ENCODE data around the gene AKAP12.
"Not testable (repeated sequence)": the region's sequence is repeated elsewhere in the genome, so short reads cannot be mapped to it uniquely, and the experiment has no call there.

AKAP12 gene

DNA sequence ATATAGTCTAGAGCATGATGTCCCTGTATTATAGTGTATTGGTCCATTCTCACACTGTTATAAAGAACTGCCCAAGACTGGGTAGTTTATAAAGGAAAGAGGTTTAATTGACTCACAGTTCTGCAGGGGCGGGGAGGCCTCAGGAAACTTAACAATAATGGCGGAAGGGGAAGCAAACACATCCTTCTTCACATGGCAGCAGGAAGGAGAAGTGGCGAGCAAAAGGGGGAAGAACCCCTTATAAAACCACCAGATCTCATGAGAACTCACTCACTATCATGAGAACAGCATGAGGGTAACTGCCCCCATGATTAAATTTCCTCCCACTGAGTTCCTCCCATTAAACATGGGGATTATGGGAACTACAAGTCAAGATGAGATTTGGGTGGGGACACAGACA lies 75.9 kb downstream of the AKAP12 start:
- not testable (repeated sequence) for DNase-seq

- DNase-seq, result no peak
Observed at GRCh38 chr6:151317103-151317994, 77.6 kb downstream of the AKAP12 start.

DNA sequence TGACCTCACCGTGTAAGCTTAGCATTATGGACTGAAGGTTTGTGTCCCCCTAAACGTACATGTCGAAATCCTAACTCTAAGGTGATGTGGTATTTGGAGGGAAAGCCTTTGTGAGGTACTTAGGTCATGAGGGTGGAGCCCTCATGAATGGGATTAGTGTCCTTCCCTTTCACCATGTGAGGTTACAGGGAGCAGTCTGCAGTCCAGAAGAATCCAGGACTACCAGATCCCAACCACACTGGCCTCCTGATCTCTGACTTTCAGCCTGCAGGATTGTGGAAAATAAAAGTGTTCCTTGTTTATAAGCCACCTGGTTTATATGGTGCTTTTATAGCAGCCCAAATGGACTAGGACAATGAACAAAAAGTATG lies 78.2 kb downstream of the AKAP12 start:
- no peak for DNase-seq

- no peak for DNase-seq
Observed at GRCh38 chr6:151320140-151320539, 80.4 kb downstream of the AKAP12 start.

- DNase-seq, result no peak
Observed at GRCh38 chr6:151321438-151321837, 81.7 kb downstream of the AKAP12 start.

DNA sequence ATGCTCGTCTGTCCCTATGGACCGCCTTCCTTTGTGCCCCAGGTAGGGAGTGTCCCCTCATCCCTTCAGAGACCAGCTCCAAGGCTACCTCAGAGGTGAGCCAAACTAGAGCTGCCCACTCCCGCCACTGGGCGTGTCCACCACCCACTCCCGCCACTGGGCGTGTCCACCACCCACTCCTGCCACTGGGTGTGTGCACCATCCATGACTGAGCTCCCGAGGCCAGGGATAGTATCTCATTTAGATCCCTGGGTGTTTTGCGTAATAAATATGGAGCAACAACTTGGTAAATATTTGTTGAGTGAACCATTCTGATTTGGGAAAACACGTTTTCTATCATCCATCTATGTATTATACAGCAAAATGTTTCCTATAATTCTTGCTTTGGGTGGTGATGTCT lies 82.8 kb downstream of the AKAP12 start:
- no peak for DNase-seq

GRCh38 chr6:151323791-151324487 lies 84.2 kb downstream of the AKAP12 start:
- peak; percentile 50 to 67 for DNase-seq

DNA sequence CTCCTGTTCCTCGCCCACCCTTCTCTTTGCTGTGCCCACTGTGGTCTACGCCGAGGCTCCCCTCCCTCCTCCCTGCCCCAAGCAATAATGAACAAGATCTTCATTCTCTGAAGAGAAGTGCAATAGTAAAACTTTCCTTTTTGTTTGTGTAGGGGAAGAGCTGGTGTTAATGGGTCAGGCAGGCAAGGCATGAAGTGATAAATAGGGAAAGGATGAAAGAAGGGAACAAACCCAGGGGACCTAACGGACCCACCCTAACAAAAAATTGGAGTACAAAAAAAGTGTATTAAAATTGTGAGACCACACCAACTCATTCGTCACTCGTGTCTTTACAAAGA lies 84.7 kb downstream of the AKAP12 start:
- DNase-seq, result no peak

DNA sequence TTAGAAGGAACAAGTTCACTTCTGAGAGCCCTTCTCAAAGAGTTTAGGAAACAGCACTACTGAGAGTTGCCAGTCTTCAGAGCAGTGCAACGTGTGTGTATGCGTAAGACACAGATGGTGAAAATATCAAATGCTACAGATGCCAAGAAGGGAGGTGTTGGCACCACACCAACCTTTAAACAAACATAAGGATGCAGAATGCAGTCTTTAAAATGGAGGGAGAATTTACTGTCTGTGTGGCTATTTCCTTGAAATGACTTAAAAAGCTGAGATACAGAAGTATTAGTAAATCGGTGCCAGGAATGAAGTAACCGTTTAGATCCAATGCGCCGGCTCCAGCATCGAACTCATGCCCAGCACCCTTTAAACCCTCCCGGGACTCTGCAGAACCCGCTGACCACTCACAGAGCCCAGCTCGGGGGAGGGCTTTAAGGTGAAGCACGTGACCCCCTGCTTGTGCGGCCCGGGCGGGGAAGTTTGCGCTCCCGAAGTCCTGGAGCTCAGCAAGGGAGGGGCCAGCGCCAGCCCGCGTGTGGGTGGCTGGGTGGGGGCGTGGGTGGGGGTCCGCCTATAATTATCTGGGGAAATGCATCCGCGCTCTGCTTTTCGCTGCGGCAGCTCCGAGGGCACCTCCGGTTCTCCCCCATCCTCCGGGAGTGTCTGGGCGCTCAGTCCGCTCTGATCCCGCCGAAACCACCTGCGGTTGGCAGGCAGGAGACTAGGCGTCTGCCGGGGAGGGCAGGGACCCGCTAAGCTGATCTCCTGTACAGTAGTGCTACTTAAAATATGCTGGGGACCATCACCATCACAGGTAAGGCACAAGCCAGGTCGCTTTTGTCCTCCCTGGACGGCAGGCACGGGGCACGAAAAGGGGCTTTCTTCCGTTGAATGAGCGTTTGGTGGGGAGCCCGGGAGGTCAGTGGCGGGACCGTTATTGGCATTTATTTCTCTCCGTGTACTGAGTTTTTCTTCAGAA lies 85.6 kb downstream of the AKAP12 start:
- DNase-seq, result peak in 1 of 2 donors; percentile 16

GRCh38 chr6:151326116-151326825 lies 86.5 kb downstream of the AKAP12 start:
- no peak for DNase-seq

DNA sequence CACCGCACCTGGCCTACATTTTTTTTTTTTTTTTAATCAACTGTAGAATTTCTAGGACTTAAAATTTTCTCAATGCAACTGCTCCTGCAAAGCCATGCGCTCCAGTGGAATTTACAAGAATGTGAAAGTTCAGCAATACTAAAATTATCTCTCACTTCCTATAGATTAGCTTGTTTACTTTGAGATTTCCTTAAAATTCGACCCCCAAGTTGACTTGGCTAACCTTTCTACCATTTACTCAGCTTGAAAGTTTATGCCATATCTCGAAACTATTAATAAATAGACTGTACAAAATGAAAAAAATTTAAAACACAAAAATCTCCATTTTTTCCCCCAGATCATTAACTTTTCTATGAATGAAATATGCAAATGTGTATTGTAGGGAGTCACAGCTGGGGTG lies 87.3 kb downstream of the AKAP12 start:
- no peak for DNase-seq

DNA sequence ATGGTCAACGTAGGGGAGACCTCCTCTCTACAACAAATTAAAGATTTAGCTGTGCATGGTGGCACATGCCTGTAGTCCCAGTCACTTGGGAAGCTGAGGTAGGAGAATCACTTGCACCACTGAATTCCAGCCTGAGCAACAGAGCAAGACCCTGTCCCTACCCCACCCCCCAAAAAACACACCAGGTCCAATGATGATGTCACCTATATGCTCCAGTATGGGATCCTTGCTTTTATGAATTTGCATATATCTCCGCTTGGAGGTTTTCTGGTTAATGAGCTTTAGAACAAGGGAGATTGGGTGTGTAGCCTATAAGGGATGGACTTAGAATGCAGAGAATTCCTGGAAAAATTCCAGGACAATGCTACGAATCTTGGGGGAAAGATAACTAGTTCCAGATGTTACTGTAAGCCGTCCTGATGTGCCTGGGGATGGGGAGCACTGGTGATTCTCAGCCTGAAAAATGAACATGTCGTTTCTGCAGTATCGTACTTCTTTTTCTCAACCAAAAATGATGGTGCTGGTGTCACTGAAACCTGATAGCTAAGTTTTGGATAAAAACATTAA lies 90.4 kb downstream of the AKAP12 start:
- no peak for DNase-seq

DNA sequence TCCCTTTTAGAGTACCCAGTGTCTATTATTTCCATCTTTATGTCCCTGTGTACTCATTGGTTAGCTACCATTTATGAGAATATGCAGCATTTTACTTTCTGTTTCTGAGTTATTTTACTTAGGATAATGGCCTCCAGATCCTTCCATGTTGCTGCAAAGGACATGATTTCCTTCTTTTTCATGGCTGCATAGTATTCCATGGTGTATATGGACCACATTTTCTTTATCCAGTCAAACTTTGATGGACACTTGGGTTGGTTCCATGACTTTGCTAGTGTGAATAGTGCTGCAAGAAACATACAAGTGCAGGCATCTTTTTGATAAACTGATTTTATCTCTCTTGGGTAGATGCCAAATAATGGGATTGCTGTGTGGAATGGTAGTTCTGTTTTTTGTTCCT lies 96.2 kb downstream of the AKAP12 start:
- no peak for DNase-seq

GRCh38 chr6:151338651-151339200 lies 99.0 kb downstream of the AKAP12 start:
- no peak for DNase-seq

DNA sequence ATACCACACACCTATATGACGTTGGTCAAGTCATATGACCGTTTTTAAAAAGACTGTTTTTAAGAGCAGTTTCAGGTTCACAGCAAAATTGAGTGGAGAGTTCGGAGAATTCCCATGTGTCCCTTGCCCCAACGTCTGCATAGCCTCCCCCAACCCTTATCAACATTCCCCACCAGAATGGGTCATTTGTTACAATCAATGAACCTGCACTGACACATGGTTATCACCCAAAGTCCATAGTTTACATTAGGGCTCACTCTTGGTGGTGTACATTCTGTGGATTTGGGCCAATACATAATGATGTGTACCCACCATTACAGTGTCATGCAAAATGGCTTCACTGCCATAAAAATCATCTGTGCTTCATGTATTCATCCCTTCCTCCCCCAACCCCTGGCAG lies 99.6 kb downstream of the AKAP12 start:
- DNase-seq, result no peak

DNA sequence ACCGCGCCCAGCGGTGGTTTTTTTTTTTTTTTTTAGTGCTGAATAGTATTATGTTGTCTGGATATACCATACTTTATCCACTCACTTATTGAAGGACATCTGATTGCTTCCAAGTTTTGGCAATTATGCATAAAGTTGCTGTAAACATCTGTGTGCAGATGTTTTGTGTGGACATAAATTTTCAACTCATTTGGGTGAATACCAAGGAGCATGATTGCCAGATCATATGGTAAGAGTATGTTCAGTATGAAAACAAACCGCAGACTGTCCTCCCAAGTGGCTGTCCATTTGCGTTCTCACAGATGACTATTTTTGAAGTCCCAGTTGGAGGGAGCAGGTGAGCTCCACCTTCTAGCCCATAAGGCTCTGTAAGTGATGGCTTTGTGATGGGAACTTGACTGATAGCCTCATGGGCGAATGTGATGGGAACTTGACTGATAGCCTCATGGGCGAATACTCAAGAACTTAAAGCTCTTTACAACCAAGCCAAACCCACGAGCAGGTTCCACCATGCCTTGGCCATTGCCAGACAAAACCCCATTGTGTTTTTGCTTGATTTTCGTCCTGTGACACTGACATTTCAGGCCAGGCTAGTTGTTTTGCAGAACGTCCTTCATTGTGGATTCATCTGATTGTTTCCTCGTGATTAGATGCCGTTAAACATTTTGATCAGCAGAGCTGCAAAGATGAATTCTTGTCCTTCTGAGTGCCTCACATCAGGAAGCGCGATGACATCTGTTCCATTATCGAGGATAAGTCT lies 100.6 kb downstream of the AKAP12 start:
- no peak for DNase-seq

DNA sequence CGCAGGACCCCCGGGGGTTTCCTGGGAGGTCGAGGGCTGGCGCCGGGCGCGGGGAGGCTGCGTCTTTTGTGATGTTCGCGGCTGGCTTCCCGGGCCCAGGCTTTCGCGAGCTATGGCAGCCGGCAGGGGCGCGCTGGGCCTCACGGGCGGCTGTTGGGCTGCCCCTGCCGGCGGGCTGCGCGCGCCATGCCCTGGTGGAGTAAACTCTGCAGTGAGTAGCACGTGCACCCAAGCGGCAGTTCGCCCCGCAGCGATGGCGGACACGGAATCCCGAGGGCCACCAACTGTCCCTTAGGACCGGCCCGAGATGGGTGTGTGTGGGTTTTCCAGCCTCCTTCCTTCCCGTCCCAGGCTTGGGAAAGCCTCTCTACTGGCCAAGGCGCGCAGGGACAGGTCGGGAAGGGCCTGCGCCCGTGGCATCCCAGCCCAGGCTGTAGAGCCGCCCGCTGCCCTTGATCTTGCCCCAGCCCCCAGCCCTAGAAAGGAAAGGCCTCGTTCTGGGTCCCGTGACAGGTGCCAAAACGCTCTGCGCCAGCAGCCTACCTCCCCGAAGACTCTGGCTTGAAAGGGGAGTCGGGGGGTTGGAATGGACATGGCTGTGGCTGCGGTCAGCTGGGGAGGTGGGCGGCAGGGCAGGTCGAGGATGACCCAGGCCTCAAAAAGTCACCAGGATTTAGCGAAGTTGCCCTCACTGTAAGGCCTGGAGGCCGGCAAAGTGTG lies 101.9 kb downstream of the AKAP12 start:
- no peak for DNase-seq

- DNase-seq, result not testable (repeated sequence)
Observed at GRCh38 chr6:151342750-151343149, 103.0 kb downstream of the AKAP12 start.

DNA sequence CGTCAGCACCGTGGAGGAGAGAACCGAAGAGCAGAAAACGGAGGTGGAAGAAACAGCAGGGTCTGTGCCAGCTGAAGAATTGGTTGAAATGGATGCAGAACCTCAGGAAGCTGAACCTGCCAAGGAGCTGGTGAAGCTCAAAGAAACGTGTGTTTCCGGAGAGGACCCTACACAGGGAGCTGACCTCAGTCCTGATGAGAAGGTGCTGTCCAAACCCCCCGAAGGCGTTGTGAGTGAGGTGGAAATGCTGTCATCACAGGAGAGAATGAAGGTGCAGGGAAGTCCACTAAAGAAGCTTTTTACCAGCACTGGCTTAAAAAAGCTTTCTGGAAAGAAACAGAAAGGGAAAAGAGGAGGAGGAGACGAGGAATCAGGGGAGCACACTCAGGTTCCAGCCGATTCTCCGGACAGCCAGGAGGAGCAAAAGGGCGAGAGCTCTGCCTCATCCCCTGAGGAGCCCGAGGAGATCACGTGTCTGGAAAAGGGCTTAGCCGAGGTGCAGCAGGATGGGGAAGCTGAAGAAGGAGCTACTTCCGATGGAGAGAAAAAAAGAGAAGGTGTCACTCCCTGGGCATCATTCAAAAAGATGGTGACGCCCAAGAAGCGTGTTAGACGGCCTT lies 110.0 kb downstream of the AKAP12 start:
- DNase-seq, result peak in 1 of 2 donors; percentile 88

Data from hippocampal formation (tissue), 2 donors.